Erythroblast (primary cell): Measurements from ENCODE around the gene TTC28.

Experiments
- GATA1 ChIP-seq: IDR thresholded peaks from 2 replicates; pipeline ENCODE4 v1.6.1; 2011; ENCODE audit warnings: low read depth, mild to moderate bottlenecking, control low read depth, low read length, moderate library complexity
- POLR2A ChIP-seq: IDR thresholded peaks from 2 replicates; pipeline ENCODE4 v1.6.1; 2011; ENCODE audit warnings: mild to moderate bottlenecking, low read length

DNA sequence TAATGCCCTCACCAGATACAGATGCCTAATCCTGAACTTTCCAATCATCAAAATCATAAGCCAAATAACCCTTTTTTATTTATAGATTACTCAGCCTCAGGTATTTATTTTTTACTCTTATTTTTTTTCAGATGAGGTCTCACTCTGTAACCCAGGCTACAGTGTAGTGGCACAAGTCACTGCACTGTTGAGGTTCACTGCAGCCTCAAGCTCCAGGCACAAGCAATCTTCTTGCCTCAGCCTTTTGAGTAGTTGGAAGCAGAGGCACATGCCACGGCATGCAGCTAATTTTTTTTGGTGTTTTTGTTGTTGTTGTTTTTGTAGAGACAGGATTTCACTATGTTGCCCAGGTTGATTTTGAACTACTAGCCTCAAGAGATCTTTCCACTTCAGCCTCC lies 49.5 kb downstream of the TTC28 start:
- TF ChIP-seq POLR2A (no peak), GATA1 (no peak)
